ENCODE data around the gene NSL1.
"Not testable (repeated sequence)": the region's sequence is repeated elsewhere in the genome, so short reads cannot be mapped to it uniquely, and the experiment has no call there.

Gene NSL1

DNA sequence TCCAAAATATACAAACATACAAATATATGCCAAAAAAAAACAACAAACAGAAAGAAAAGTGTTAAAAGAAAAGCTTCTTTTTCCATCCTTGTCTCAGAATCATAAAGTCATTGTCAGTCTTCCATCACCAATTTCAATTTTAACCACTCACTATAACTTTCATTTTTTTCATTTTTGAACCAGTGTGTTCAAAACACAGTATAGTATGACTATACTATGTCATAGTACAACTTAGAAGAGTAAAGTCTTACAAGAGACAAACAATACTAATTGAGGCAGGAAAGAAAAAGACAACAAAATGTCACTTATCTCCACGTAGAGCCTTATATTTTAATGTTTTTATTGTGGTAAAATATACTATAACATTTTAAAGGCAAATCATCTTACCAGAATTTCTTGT lies 7.6 kb downstream of the NSL1 start:
- DNase-seq (ENCODE audit: low read depth in 2 of 2): no peak

GRCh38 chr1:212782422-212783154 lies 9.0 kb downstream of the NSL1 start:
- DNase-seq (ENCODE audit: low read depth in 2 of 2): no peak

DNA sequence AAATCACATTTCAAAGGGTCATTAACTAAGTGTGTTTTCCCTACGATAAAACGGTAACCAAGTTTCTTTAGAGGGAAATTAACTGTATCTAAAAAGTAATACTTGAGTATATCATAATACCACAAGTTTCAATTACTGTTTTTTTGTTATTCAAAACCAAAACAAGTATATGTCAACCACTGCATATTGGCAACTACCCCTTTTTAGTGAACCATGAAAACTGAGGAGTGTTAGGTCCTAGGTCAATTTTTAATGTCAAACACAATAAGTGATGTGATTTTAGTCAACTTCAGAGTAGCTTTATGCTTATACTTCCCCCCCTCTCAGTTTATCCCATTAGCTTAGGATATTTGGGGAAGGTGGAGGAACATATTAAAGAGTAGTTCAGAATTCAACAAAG lies 10.4 kb downstream of the NSL1 start:
- DNase-seq (ENCODE audit: low read depth in 2 of 2): no peak

GRCh38 chr1:212780759-212781158 lies 10.8 kb downstream of the NSL1 start:
- no peak for DNase-seq (ENCODE audit: low read depth in 2 of 2)

DNA sequence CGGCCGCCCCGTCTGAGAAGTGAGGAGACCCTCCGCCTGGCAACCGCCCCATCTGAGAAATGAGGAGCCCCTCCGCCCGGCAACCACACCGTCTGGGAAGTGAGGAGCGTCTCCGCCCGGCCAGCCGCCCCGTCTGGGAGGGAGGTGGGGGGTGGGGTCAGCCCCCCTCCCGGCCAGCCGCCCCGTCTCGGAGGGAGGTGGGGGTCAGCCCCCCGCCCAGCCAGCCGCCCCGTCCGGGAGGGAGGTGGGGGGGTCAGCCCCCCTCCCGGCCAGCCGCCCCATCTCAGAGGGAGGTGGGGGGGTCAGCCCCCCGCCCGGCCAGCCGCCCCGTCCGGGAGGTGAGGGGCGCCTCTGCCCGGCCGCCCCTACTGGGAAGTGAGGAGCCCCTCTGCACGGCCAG lies 12.5 kb downstream of the NSL1 start:
- not testable (repeated sequence) for DNase-seq (ENCODE audit: low read depth in 2 of 2)

DNA sequence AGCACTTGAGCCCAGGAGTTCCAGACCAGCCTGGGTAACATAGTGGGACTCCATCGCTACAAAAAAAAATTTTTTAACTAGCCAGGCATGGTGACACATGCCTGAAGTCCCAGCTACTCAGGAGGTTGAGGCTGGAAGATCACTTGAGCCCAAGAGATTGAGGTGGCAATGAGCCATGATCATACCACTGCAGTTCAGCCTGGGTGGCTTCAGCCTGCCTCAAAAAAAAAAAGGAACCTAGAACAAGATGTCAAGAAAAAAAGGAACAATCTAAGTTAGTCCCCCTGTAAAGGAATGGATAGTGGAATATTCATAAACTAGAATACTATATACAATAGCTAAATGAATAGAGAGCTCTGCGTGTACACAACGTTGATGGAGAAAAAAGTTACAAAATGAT lies 14.4 kb downstream of the NSL1 start:
- DNase-seq (ENCODE audit: low read depth in 2 of 2): no peak

DNA sequence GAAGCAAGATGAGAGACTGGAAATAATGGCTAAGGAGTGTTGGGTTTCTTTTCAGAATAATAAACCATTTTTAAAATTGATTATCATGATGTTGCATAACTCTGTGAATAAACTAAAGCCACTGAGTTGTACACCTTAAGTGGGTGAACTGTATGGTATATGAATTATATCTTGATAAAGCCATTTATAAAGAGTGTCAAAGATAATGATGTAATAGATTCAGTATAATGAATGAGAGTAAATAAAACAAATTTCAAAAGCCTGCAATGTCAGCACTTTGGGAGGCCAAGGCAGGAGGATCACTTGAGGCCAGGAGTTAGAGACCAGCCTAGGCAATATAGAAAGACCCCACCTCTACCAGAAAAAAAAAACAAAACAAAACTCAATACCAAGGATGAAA lies 16.3 kb downstream of the NSL1 start:
- no peak for DNase-seq (ENCODE audit: low read depth in 2 of 2)

DNA sequence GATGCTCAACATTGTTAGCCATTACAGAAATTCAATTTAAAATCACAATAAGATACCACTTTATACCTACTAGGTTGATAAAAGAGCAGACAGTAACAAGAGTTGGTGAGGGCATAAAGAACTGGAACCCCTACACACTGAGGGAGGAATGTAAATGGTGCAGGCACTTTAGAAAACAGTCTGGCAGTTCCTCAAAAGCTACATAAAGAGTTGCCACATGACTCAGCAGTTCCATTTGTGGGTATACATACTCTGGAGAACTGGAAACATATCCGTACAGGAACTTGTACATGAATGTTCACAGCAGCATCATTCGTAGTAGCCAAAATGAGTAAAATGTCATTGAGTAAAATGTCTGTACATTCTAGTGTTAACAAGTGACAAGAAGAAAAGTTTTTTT lies 17.0 kb downstream of the NSL1 start:
- no peak for DNase-seq (ENCODE audit: low read depth in 2 of 2)

DNA sequence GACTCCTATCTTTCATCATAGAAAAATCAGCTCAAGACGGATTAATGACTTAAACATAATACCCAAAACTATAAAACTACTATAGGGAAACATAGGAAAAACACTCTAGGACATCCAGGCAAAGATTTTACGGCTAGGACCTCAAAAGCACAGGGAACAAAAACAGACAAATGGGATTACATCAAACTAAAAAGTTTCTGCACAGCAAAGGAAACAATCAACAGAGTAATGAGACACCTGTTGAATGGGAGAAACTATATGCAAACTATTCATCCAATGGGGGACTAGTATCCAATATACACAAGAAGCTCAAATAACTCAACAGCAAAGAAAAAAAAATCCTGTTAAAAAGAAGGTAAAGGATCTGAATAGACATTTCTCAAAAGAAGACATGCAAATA lies 18.6 kb downstream of the NSL1 start:
- no peak for DNase-seq (ENCODE audit: low read depth in 2 of 2)

GRCh38 chr1:212771341-212771740 lies 20.2 kb downstream of the NSL1 start:
- DNase-seq (ENCODE audit: low read depth in 2 of 2): no peak

GRCh38 chr1:212769459-212770167 lies 22.0 kb downstream of the NSL1 start:
- no peak for DNase-seq (ENCODE audit: low read depth in 2 of 2)

- DNase-seq (ENCODE audit: low read depth in 2 of 2): not testable (repeated sequence)
Measured at GRCh38 chr1:212766825-212767224, 24.8 kb downstream of the NSL1 start.

DNA sequence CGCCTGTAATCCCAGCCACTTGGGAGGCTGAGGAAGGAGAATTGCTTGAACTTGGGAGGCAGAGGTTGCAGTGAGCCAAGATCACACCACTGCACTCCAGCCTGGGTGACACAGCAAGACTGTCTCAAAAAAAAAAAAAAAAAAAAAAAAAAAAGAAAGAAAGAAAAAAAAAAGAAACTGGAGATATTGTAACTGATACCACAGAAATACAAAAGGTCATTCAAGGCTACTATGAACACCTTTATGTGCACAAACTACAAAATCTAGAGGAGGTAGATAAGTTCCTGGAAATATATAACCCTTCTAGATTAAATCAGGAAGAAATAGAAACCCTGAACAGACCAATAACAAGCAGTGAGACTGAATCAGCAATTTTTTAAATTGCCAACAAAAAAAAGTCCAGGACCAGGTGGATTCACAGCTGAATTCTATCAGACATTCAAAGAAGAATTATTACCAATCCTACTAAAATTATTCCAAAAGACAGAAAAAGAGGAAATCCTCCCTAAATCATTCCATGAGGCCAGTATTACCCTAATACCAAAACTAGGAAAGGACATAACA lies 26.8 kb downstream of the NSL1 start:
- DNase-seq (ENCODE audit: low read depth in 2 of 2): not testable (repeated sequence)

- no peak for DNase-seq (ENCODE audit: low read depth in 2 of 2)
Measured at GRCh38 chr1:212762839-212763238, 28.7 kb downstream of the NSL1 start.

DNA sequence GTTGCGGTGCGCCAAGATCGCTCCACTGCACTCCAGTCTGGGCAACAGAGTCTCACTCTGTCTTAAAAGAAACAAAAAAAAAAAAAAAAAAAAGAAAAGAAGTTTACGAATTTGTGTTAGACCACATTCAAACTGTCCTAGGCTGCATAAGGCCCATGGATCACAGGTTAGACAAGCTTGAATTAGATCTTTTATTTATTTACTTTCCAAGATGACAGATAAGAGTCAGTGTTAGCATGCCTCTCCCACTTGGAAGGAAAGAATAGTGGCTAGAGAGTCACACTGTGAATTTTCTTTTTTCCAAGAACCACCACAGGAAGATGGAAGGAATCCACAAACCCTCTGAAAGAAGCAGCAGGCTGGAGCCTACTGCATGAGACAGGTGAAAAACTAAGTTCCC lies 29.3 kb downstream of the NSL1 start:
- no peak for DNase-seq (ENCODE audit: low read depth in 2 of 2)

GRCh38 chr1:212760126-212760823 lies 31.3 kb downstream of the NSL1 start:
- peak; percentile 63 to 64 for DNase-seq (ENCODE audit: low read depth in 2 of 2)

DNA sequence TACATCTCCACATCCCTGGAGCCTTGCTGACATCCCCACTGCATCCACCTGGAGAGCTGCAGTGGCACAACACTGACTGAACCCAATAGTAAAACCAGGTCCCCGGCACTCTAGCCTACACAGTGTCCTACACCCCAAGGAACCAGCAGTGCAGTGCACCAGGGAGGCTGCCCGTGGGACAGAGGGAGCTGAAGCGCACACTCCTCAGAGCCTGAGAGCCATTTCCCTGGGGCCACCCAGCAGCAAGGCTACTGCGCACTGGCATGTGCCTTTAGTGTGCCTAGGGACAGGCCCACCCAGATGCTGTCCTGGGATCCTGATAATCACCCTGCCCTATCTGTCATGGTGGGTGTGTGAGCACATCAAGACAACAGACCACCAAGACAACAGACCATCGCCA lies 31.9 kb downstream of the NSL1 start:
- no peak for DNase-seq (ENCODE audit: low read depth in 2 of 2)

GRCh38 chr1:212754680-212755079 lies 36.9 kb downstream of the NSL1 start:
- no peak for DNase-seq (ENCODE audit: low read depth in 2 of 2)

DNA sequence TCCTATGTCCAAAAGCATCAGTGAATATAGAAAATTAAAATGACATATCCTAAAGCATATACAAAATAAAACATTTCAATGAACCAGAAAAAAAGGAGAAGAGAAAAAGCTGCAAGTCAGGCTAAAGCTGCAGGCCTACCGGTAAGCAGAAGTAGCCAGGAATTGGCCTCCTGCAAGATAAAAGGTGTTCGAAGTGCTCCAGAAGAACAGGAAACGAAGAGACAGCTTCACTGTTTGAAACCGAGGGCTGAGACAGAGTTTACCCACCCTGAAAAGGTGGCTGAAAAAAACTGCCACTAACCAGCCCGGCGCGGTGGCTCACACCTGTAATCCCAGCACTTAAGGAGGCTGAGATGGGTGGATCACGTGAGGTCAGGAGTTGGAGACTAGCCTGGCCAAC lies 37.4 kb downstream of the NSL1 start:
- no peak for DNase-seq (ENCODE audit: low read depth in 2 of 2)

- no peak for DNase-seq (ENCODE audit: low read depth in 2 of 2)
Measured at GRCh38 chr1:212753749-212754148, 37.8 kb downstream of the NSL1 start.

- no peak for DNase-seq (ENCODE audit: low read depth in 2 of 2)
Measured at GRCh38 chr1:212752934-212753497, 38.6 kb downstream of the NSL1 start.

DNA sequence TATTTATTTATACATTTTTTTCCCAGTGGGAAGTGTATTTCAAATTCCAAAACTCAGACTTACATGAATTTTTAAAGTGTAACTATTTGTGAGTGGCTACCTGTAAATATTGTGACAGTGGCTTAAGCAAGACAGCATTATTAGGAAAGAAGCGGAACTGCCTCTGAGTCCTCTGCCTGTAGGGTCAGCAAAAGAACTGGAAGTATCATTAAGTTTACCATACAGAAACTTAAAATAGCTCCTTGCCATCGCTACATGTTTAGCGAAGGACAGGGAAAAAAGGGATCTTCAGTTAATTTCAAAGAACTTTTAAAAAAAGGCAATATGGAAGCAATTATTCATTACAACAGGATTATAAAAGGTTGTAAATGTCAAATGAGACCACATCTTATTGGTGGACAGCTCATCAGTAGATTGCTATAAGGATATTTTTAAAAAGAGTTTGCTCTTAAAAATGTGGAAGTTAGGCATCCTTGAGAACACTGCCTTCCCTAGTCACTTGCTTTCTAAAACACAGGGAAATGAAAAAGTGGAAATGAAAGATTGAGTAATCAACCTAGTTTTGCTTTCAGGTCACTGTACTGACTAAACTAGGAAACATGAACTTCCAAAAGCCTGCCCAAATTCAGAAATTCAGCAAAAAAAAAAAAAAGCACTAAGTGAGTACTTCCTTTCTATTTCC lies 39.2 kb downstream of the NSL1 start:
- DNase-seq (ENCODE audit: low read depth in 2 of 2): no peak

Data from stimulated activated CD4-positive, alpha-beta T cell treated with anti-CD3 and anti-CD28 coated beads, Interleukin-4, amount 100 ng/mL, for 48 hours (primary cell).